ENCODE data around the gene ZNF101. TPM values are rescaled to one million over a fixed set of nuclear protein-coding genes. Genes with fewer than 3 reads are reported as not detected.

ZNF101 gene
- polyA plus RNA-seq, 1 experiment = 2.5 TPM

- Histone ChIP-seq H3K36me3 (ENCODE audit: control insufficient read depth, insufficient read depth, low read length) (peaks cover 3% of the 10 kb centered on the region; the same call in 1 of the 2 replicates), H3K4me3 (ENCODE audit: low read depth, low read length) (no peak overlapping the region), H3K27me3 (ENCODE audit: control insufficient read depth, insufficient read depth, low read length) (no peaks in the 10 kb centered on the region)
- DNase-seq (ENCODE audit: low read depth) = no peak
- POLR2A ChIA-PET = interaction anchor here (0.6 to 0.7 kb wide), 2 partner anchors 13 to 15 kb away, joined by 4 read pairs; no protein-coding TSS in a partner anchor
- CTCF ChIA-PET = interaction anchor here (3.1 kb wide), 1 partner anchor 95 kb away, joined by 17 read pairs; no protein-coding TSS in a partner anchor
- no peak for TF ChIP-seq CTCF (IDR thresholded peaks at IDR 0.05; ENCODE audit: insufficient read depth, low read depth, low read length)
These were observed 41.8 kb upstream of the ZNF101 start for GRCh38 chr19:19626516-19627472.

- CTCF ChIA-PET = interaction anchor here (3.1 kb wide), 1 partner anchor 96 kb away, joined by 17 read pairs; no protein-coding TSS in a partner anchor
- POLR2A ChIA-PET = no interaction called here
- Histone ChIP-seq H3K4me3 (ENCODE audit: low read depth, low read length) (peak within 1 kb of the TSS; percentile 37), H3K36me3 (ENCODE audit: control insufficient read depth, insufficient read depth, low read length) (peaks cover 6% of the 10 kb centered on the region; the same call in 1 of the 2 replicates), H3K27me3 (ENCODE audit: control insufficient read depth, insufficient read depth, low read length) (no peaks in the 10 kb centered on the region)
- TF ChIP-seq CTCF (IDR thresholded peaks at IDR 0.05; ENCODE audit: insufficient read depth, low read depth, low read length) = no peak
- DNase-seq (ENCODE audit: low read depth) = no peak
These were observed 40.8 kb upstream of the ZNF101 start, which contains the start of gene LPAR2 for GRCh38 chr19:19627621-19628500. Gene LPAR2, minus strand, starts transcription at chr19:19628220. Its CDS starts 945 bp downstream, at chr19:19627275.

- H3K27me3 ChIP-seq (ENCODE audit: control insufficient read depth, insufficient read depth, low read length) = no peaks in the 10 kb centered on the region
- ChIA-PET CTCF (interaction anchor here (3.1 kb wide), 1 partner anchor 96 kb away, joined by 17 read pairs; no protein-coding TSS in a partner anchor), POLR2A (no interaction called here)
- H3K4me3 ChIP-seq (ENCODE audit: low read depth, low read length) = peak overlapping the region; percentile 37
- no peak for DNase-seq (ENCODE audit: low read depth)
- H3K36me3 ChIP-seq (ENCODE audit: control insufficient read depth, insufficient read depth, low read length) = peaks cover 8% of the 10 kb centered on the region
- no peak for TF ChIP-seq CTCF (IDR thresholded peaks at IDR 0.05; ENCODE audit: insufficient read depth, low read depth, low read length)
These were observed 40.0 kb upstream of the ZNF101 start for GRCh38 chr19:19628501-19629134.

GRCh38 chr19:19630062-19630414 lies 38.6 kb upstream of the ZNF101 start:
- no peaks in the 10 kb centered on the region for H3K27me3 ChIP-seq (ENCODE audit: control insufficient read depth, insufficient read depth, low read length)
- peaks cover 22% of the 10 kb centered on the region for H3K36me3 ChIP-seq (ENCODE audit: control insufficient read depth, insufficient read depth, low read length)
- ChIA-PET POLR2A (no interaction called here), CTCF (interaction anchor here (1.5 kb wide), 1 partner anchor 14 kb away, joined by 3 read pairs; no protein-coding TSS in a partner anchor)
- DNase-seq (ENCODE audit: low read depth) = no peak
- no peak overlapping the region for H3K4me3 ChIP-seq (ENCODE audit: low read depth, low read length)
- TF ChIP-seq CTCF (IDR thresholded peaks at IDR 0.05; ENCODE audit: insufficient read depth, low read depth, low read length) = no peak
